Subcutaneous adipose tissue (tissue), 4 donors: Measurements from ENCODE around the gene PPP1R10. TPM values are rescaled to one million over a fixed set of nuclear protein-coding genes. Genes with fewer than 3 reads are reported as not detected.

Experiments used
- CTCF ChIP-seq: fragments of 450-650 bp; IDR thresholded peaks from one replicate; pipeline ENCODE4 v1.5.1; 2016; ENCODE audit warnings: low read depth, mild to moderate bottlenecking, control low read depth, antibody characterized with exemption, moderate library complexity
- small RNA-seq: library from RNA; depleted of rRNA; stranded (forward); fragments of <200 nt; gene quantifications from one replicate; pipeline ENCODE3, GENCODE V24; 2016
- total RNA-seq, 4 donors: library from RNA; depleted of rRNA; stranded (reverse); fragments of >200 nt; gene quantifications; one replicate each; pipeline ENCODE4 v1.1.0, GENCODE V29; 2016

Gene PPP1R10
- total RNA-seq, 4 donors from 2014 or later = 19.0 to 29.7 (median 27.6) TPM

GRCh38 chr6:30556906-30557682, 59.9 kb downstream of the PPP1R10 start, which contains the start of gene PRR3:
PRR3 (plus strand) TSS chr6:30557295; CDS start chr6:30557345, 50 bp downstream.
- no peak for TF ChIP-seq CTCF

GRCh38 chr6:30556066-30556905, 60.8 kb downstream of the PPP1R10 start, which contains the start of gene GNL1:
GNL1 (minus strand) TSS chr6:30556489; CDS start chr6:30556203, 286 bp downstream.
- TF ChIP-seq CTCF = no peak

DNA sequence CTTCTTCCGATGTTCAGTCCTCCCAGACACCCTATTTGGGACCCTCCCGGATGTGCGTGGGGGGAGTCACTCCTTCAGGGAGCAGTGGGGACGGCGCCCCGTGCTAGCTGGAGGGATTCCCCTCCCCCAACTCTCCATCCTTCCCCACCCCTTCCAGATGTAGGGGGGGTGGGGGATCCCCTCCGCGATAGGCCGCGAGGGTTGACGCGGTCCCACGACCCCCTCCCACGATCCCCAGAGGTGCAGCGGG, 61.3 kb downstream of the PPP1R10 start:
- no peak for TF ChIP-seq CTCF

GRCh38 chr6:30554962-30555815, 61.9 kb downstream of the PPP1R10 start:
- TF ChIP-seq CTCF = no peak

DNA sequence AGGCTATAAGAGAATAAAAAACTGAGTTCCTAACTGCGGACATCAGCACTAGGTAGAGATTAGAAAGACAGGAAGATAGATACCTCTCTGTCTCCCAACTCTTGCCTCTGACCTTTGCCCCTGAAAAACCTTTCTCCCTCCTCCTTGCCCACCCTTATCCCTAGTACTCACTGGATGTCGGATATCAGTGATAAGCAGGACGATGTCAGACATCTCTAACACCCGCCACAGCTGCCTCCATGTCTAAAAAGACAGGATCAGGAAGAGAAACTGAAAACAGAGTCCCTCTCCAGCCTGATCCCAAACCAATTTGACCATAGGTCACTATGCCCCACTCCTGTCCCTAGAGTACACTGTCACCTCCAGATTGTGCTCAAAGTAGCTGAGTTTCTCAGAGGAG, 62.6 kb downstream of the PPP1R10 start:
- TF ChIP-seq CTCF = no peak

Small RNA genes lying within 50 kb of the gene (small RNA-seq; reads per million reads assigned to genes)
- gene MIR877 = 7.0 reads per million, percentile 85 among the genes with 10 or more reads in this experiment

Other genes starting within 250 kb of the PPP1R10 start
- 1,000 to 10,000 TPM in 1 of 4 donors, 100 to 1,000 TPM in 3; 287 to 1,087 (median 819) TPM for gene HLA-E, start 127.7 kb downstream of the PPP1R10 start, total RNA-seq
- 10 to 100 TPM; 18.9 to 46.0 (median 38.3) TPM for gene GNL1, start 60.8 kb downstream of the PPP1R10 start, total RNA-seq
- gene PRR3, start 59.9 kb downstream of the PPP1R10 start, total RNA-seq = 1 to 10 TPM; 2.4 to 4.4 (median 4.2) TPM
- 10 to 100 TPM; 22.3 to 34.7 (median 34.4) TPM for gene ABCF1, start 45.8 kb downstream of the PPP1R10 start, total RNA-seq
- 10 to 100 TPM; 45.1 to 62.8 (median 48.2) TPM for gene MRPS18B, start 597 bp upstream of the PPP1R10 start, total RNA-seq
- 1 to 10 TPM; 2.0 to 5.9 (median 5.3) TPM for gene ATAT1, start 9.6 kb upstream of the PPP1R10 start, total RNA-seq
- 1 to 10 TPM; 3.7 to 9.4 (median 8.9) TPM for gene C6orf136, start 29.9 kb upstream of the PPP1R10 start, total RNA-seq
- 10 to 100 TPM; 16.0 to 34.5 (median 22.5) TPM for gene DHX16, start 55.8 kb upstream of the PPP1R10 start, total RNA-seq
- gene PPP1R18, start 69.4 kb upstream of the PPP1R10 start, total RNA-seq = 10 to 100 TPM; 29.2 to 43.9 (median 40.0) TPM
- 1 to 10 TPM; 2.0 to 4.2 (median 3.6) TPM for gene NRM, start 73.7 kb upstream of the PPP1R10 start, total RNA-seq
- gene MDC1, start 100.0 kb upstream of the PPP1R10 start, total RNA-seq = 10 to 100 TPM in 3 of 4 donors, 1 to 10 TPM in 1; 7.0 to 13.2 (median 10.4) TPM
- 100 to 1,000 TPM; 166 to 277 (median 220) TPM for gene TUBB, start 103.1 kb upstream of the PPP1R10 start, total RNA-seq
- 100 to 1,000 TPM in 3 of 4 donors, 10 to 100 TPM in 1; 66.8 to 121 (median 105) TPM for gene FLOT1, start 125.4 kb upstream of the PPP1R10 start, total RNA-seq
- 1 to 10 TPM; 1.8 to 7.3 (median 3.3) TPM for gene IER3, start 127.3 kb upstream of the PPP1R10 start, total RNA-seq